ENCODE results near the gene CCM2.

Gene CCM2

DNA sequence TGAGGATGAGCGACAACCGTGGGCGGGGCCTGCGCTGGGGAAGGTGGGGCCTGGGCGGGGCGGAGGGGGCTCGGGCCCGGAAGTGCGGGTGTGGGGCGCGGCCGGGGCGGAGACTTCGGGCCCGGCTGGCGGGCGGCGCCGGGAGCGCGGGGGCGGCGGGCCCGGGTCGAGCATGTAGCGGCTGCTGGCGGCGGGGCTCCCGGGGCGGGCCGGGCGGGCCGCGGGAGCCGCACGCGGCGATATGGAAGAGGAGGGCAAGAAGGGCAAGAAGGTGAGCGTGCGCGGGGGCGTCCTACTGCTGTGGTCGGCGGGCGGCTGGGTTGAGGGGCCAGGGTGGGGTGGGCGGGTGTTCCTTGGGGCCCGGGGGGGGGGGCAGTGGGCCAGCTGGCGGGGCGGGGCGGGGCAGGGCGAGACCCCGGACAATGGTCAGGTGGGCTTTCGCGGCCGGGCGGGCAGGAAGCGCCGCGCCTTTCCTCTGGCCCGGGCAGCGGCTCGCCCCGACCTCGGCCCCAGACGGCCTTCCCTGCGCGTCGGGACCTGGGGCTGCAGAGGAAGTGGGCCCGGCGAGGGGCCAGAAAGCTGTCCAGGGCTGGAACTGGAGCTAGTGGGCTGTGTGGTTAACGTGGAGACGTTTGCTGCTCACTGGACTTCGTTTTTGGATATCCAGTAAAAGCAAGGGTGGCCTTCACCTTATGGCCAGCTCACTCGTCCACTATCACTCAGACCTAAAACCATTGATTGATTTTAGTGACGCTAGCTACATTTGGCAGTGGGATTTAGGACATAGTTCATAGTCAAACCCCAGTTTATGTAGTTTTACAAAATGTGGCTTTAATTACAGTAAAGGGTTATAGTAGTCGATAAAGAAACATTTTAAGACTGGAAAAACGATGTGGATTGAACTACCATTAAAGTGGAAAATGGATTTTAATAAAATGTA is at the start of gene CCM2:
Gene CCM2, plus strand, starts transcription at position 109 of the 940 bp plus-strand sequence. Its CDS starts 133 bp downstream, at position 242.
- TF ChIP-seq, protein P1, sequence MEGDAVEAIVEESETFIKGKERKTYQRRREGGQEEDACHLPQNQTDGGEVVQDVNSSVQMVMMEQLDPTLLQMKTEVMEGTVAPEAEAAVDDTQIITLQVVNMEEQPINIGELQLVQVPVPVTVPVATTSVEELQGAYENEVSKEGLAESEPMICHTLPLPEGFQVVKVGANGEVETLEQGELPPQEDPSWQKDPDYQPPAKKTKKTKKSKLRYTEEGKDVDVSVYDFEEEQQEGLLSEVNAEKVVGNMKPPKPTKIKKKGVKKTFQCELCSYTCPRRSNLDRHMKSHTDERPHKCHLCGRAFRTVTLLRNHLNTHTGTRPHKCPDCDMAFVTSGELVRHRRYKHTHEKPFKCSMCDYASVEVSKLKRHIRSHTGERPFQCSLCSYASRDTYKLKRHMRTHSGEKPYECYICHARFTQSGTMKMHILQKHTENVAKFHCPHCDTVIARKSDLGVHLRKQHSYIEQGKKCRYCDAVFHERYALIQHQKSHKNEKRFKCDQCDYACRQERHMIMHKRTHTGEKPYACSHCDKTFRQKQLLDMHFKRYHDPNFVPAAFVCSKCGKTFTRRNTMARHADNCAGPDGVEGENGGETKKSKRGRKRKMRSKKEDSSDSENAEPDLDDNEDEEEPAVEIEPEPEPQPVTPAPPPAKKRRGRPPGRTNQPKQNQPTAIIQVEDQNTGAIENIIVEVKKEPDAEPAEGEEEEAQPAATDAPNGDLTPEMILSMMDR (IDR thresholded peaks at IDR 0.05; ENCODE audit: low read depth, low read length), result no peak
- DNase-seq (ENCODE audit: extremely low read depth, low read depth), result no peak

DNA sequence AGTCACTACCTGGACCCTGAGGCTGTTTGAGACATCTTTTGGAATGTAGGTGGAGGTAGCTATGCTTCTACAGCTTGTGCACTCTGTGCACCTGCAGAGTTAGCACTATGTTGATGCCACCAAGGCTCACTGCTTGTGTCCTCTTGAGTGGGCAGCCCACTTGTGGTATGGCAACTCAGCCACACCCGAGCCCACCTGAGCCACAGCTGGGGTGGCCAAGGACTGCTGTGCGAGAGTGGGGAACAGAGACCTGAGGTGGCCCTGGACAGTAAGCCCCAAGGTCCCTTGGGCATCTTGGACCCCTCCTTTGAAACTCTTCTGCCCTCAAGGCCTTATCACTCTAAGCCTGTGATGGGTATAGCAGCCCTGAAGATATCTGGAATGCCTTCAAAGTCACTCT is 46.8 kb upstream of the CCM2 start:
- TF ChIP-seq, protein P1 (IDR thresholded peaks at IDR 0.05; ENCODE audit: low read depth, low read length), result no peak
- DNase-seq (ENCODE audit: extremely low read depth, low read depth), result no peak

DNA sequence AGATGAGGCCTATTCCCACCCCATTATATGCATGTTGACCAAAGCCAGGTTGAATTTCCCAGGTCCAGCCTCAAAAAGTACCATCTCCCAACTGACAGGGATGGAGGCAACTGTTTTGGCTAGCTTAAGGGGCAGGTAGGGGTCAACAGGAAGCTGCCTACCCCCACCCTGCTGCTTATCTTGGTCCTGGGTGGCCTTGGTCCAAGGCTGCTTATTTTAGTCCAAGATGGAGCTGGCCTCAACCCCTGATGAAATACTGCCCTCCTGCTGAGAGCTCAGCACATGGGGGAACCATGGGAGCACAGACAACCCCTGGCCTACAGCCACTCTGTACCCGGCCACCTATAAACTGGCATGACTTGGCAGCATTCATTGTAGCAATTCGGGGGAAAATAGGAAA is 44.3 kb upstream of the CCM2 start:
- no peak for DNase-seq (ENCODE audit: extremely low read depth, low read depth)

DNA sequence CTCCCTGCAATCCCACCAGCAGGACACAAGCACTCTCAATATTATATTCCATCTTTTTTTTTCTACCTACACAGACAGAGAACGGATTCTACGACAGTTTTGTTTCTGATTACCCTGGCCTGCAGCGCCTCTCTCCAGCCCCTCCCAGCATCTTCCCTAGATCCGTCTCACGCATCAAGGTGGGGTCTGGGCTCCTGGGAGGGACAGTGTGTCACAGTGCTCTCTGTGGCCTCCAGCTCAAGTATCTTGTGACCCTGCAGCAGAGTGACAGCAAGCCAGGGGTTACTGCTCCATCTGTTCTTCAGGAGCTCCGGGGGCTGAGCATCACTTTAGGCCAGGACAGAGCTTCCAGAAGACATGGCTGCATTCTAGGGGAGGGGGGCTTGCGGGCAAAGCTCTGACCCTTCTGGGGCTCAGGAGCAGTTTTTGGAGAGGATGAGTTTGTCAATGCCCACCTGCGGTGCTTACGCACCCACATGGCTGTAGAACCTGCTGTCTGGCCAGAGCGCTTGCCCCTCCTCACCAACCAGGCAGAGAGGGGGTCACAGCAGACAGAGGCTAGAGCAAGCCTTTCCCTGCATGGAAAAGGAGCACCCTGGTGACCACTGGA is 43.7 kb upstream of the CCM2 start:
- TF ChIP-seq, protein P1 (IDR thresholded peaks at IDR 0.05; ENCODE audit: low read depth, low read length), result no peak
- no peak for DNase-seq (ENCODE audit: extremely low read depth, low read depth)

More for the DNA sequence above, 44.3 kb upstream of the CCM2 start:
- TF ChIP-seq, protein P1 (IDR thresholded peaks at IDR 0.05; ENCODE audit: low read depth, low read length), result no peak

DNA sequence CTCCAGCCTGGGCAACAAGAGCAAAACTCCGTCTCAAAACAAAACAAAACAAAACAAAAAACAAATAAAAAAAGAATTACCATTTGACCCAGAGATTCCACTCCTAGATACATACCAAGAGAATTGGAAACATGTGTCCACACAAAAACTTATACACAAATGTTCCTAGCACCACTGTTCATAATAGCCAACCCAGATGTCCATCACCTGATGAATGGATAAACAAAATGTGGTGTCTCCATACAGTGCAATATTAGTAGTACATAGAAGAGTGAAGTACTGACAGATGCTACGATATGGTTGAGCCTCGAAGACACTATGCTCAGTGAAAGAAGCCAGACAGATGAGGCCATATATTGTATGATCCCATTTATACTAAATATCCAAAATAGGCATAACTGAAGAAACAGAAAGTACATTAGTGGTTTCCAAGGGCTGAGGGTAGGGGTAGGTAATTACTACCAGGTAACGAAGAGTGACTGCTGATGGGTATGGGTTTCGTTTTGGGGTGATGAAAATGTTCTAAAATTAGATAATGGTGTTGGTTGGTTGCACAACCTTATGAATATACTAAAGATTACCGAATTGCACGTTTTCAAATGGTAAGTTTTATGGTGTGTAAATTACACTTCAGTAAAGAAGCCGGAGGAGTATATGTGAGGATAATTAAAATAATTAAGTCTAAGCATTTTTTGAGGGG is 41.2 kb upstream of the CCM2 start:
- DNase-seq (ENCODE audit: extremely low read depth, low read depth), result no peak
- TF ChIP-seq, protein P1 (IDR thresholded peaks at IDR 0.05; ENCODE audit: low read depth, low read length), result no peak

DNA sequence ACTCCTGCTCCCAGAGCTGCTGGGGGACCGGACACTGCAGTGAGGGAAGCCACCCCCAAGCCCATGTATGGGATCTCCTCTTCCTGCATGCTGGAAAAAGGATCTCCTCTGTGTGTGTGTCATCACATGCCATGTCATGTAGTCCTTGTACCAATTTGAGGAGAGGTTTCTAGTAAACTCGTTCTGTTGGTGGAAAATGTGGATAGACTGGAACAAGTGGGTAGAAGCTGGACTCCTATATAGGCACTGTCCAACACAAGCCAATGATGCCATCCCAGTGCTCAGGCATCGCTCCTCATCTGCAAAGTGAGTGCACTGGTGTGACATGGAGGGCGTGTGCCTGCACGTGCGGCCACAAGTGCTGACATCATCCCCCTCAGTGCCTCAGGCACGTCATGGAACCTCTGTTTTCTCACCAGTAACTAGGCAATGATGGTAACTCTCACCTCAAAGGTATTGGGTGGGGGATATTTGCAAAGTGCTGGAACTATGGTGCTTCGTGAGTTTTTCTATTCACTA is 40.5 kb upstream of the CCM2 start:
- TF ChIP-seq, protein P1 (IDR thresholded peaks at IDR 0.05; ENCODE audit: low read depth, low read length), result no peak
- DNase-seq (ENCODE audit: extremely low read depth, low read depth), result no peak

All from AG09319 (cell line).